Neural cell (in vitro differentiated cells): ENCODE data around the gene ZG16B. TPM values are rescaled to one million over a fixed set of nuclear protein-coding genes. Genes with fewer than 3 reads are reported as not detected.

Experiments used
- H2AFZ ChIP-seq: fragments of 200-600, 300-800 bp; sonication (generic), shearing (Covaris generic); 2 replicates; pipeline ENCODE4 v1.6.0; 2014; ENCODE audit warnings: low read depth, mild to moderate bottlenecking, antibody characterized with exemption, low read length, moderate library complexity
- H3F3A ChIP-seq: fragments of 200-600 bp; shearing (Covaris generic); 2 replicates; pipeline ENCODE4 v1.6.1; 2016; ENCODE audit warnings: mild to moderate bottlenecking, moderate library complexity, mixed read lengths, antibody characterized with exemption, low read length; ENCODE audit not compliant: insufficient read depth, poor library complexity, severe bottlenecking
- H3K27ac ChIP-seq: fragments of 200-600, 300-800 bp; sonication (generic), shearing (Covaris generic); 2 replicates; pipeline ENCODE4 v1.5.1; 2014; ENCODE audit warnings: mild to moderate bottlenecking, low read length, moderate library complexity
- H3K27me3 ChIP-seq: fragments of 300-800, 200-600 bp; sonication (generic), shearing (Covaris generic); 2 replicates; pipeline ENCODE4 v1.6.0; 2014; ENCODE audit warnings: mild to moderate bottlenecking, low read depth, low read length, moderate library complexity; ENCODE audit not compliant: insufficient read depth
- H3K36me3 ChIP-seq: fragments of 300-800, 200-600 bp; sonication (generic), shearing (Covaris generic); 2 replicates; pipeline ENCODE4 v1.5.1; 2014; ENCODE audit warnings: mild to moderate bottlenecking, antibody characterized with exemption, low read length, moderate library complexity; ENCODE audit not compliant: insufficient read depth
- H3K4me2 ChIP-seq: fragments of 300-800, 200-600 bp; sonication (generic), shearing (Covaris generic); 2 replicates; pipeline ENCODE4 v1.6.0; 2014; ENCODE audit warnings: mild to moderate bottlenecking, low read length
- H3K4me3 ChIP-seq: fragments of 300-800, 200-600 bp; sonication (generic), shearing (Covaris generic); 2 replicates; pipeline ENCODE4 v1.5.1; 2014; ENCODE audit warnings: mild to moderate bottlenecking, low read length, moderate library complexity
- H3K79me2 ChIP-seq: fragments of 200-600 bp; shearing (Covaris generic); replicated peaks from 2 replicates; pipeline ENCODE4 v1.6.0; 2014; ENCODE audit warnings: mild to moderate bottlenecking, low read length, moderate library complexity; ENCODE audit not compliant: insufficient read depth
- H3K9ac ChIP-seq: fragments of 300-800, 200-600 bp; sonication (generic), shearing (Covaris generic); 2 replicates; pipeline ENCODE4 v1.6.1; 2016; ENCODE audit warnings: mild to moderate bottlenecking, low read length, mixed read lengths
- H3K9me2 ChIP-seq: fragments of 200-600 bp; shearing (Covaris generic); 2 replicates; pipeline ENCODE4 v1.6.1; 2016; ENCODE audit warnings: mild to moderate bottlenecking, low read length, mixed read lengths; ENCODE audit not compliant: insufficient read depth
- H3K9me3 ChIP-seq: fragments of 200-600, 300-800 bp; sonication (generic), shearing (Covaris generic); 2 replicates; pipeline ENCODE4 v1.6.1; 2016; ENCODE audit warnings: mild to moderate bottlenecking, mixed run types, low read length, moderate library complexity, mixed read lengths
- H4K20me1 ChIP-seq: fragments of 200-600 bp; shearing (Covaris generic); 2 replicates; pipeline ENCODE4 v1.6.1; 2016; ENCODE audit warnings: mild to moderate bottlenecking, mixed run types; ENCODE audit not compliant: insufficient read depth
- EP300 ChIP-seq: fragments of 450-650 bp; conservative IDR thresholded peaks from 2 replicates; pipeline ENCODE4 v1.6.1; 2014; ENCODE audit warnings: antibody characterized with exemption, mild to moderate bottlenecking, moderate library complexity; ENCODE audit not compliant: poor library complexity, severe bottlenecking
- EZH2 ChIP-seq: fragments of 200-600, 300-800 bp; shearing (Covaris generic), sonication (generic); IDR thresholded peaks from 2 replicates; pipeline ENCODE4 v1.6.1; 2014; ENCODE audit warnings: antibody characterized with exemption, low read length, borderline replicate concordance, mild to moderate bottlenecking; ENCODE audit not compliant: insufficient read depth, poor library complexity, severe bottlenecking
- MXI1 ChIP-seq: fragments of 450-650 bp; conservative IDR thresholded peaks from 2 replicates; pipeline ENCODE4 v1.6.1; 2014; ENCODE audit warnings: antibody characterized with exemption, mild to moderate bottlenecking; ENCODE audit not compliant: poor library complexity, severe bottlenecking
- POLR2AphosphoS5 ChIP-seq: IDR thresholded peaks from 2 replicates; pipeline ENCODE4 v1.6.1; 2012
- RAD21 ChIP-seq: fragments of 450-650 bp; conservative IDR thresholded peaks from 2 replicates; pipeline ENCODE4 v1.6.1; 2014; ENCODE audit warnings: antibody characterized with exemption, mild to moderate bottlenecking, moderate library complexity
- SMC3 ChIP-seq: fragments of 450-650 bp; conservative IDR thresholded peaks from 2 replicates; pipeline ENCODE4 v1.6.1; 2014; ENCODE audit warnings: antibody characterized with exemption, mild to moderate bottlenecking, moderate library complexity; ENCODE audit not compliant: poor library complexity
- TAF1 ChIP-seq: IDR thresholded peaks from 2 replicates; pipeline ENCODE4 v1.6.1; 2012; ENCODE audit warnings: low read depth
- polyA plus RNA-seq: library from polyadenylated mRNA; depleted of rRNA; stranded (reverse); fragments of >200 nt; gene quantifications from 2 replicates; pipeline ENCODE4 v1.2.3, GENCODE V29; 2014
- TF ChIP-seq, protein P1 (sequence below): IDR thresholded peaks from 2 replicates; pipeline ENCODE4 v1.6.1; 2012; ENCODE audit warnings: borderline replicate concordance
- TF ChIP-seq, protein P2 (sequence below): fragments of 450-650 bp; IDR thresholded peaks from 2 replicates; pipeline ENCODE4 v1.5.1; 2014; ENCODE audit warnings: antibody characterized with exemption, mild to moderate bottlenecking, moderate library complexity; ENCODE audit not compliant: poor library complexity, severe bottlenecking

The ZG16B gene
- polyA plus RNA-seq, 1 donor from 2014 or later, result not detected

DNA sequence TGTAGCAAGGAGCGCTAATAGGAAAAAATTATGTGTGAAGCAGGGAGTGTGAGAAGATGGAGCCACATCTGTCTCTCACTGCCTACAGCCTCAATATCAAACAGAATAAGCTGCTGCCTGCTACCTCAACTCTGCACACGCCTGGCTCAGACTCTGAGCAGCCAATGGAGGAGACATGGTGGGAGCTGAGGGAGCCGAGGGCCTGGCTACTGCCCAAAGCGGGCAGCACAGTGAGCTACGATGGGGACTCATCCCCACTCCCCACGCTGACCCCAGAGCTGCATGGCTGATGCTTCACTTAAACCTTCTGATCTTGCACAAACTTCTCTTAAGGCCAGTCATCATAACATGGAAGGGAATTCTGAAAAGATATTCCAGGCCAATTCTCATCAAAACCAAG lies 41.8 kb downstream of the ZG16B start:
- Histone ChIP-seq H3K36me3 (no peaks in the 10 kb centered on the region), H2AFZ (no peak overlapping the region), H3K9me3 (no peaks in the 10 kb centered on the region), H3K4me2 (no peak overlapping the region), H3K27ac (no peak overlapping the region), H3F3A (no peaks in the 10 kb centered on the region), H4K20me1 (no peaks in the 10 kb centered on the region), H3K9ac (no peak overlapping the region), H3K9me2 (no peaks in the 10 kb centered on the region), H3K79me2 (no peaks in the 10 kb centered on the region), H3K4me3 (no peak overlapping the region), H3K27me3 (peaks cover 21% of the 10 kb centered on the region)
- no peak for TF ChIP-seq MXI1
- TF ChIP-seq EZH2, result no peak
- no peak for TF ChIP-seq TAF1
- no peak for TF ChIP-seq SMC3
- TF ChIP-seq EP300, result no peak
- TF ChIP-seq, protein P1, sequence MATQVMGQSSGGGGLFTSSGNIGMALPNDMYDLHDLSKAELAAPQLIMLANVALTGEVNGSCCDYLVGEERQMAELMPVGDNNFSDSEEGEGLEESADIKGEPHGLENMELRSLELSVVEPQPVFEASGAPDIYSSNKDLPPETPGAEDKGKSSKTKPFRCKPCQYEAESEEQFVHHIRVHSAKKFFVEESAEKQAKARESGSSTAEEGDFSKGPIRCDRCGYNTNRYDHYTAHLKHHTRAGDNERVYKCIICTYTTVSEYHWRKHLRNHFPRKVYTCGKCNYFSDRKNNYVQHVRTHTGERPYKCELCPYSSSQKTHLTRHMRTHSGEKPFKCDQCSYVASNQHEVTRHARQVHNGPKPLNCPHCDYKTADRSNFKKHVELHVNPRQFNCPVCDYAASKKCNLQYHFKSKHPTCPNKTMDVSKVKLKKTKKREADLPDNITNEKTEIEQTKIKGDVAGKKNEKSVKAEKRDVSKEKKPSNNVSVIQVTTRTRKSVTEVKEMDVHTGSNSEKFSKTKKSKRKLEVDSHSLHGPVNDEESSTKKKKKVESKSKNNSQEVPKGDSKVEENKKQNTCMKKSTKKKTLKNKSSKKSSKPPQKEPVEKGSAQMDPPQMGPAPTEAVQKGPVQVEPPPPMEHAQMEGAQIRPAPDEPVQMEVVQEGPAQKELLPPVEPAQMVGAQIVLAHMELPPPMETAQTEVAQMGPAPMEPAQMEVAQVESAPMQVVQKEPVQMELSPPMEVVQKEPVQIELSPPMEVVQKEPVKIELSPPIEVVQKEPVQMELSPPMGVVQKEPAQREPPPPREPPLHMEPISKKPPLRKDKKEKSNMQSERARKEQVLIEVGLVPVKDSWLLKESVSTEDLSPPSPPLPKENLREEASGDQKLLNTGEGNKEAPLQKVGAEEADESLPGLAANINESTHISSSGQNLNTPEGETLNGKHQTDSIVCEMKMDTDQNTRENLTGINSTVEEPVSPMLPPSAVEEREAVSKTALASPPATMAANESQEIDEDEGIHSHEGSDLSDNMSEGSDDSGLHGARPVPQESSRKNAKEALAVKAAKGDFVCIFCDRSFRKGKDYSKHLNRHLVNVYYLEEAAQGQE, result no peak
- TF ChIP-seq RAD21, result no peak
- TF ChIP-seq POLR2AphosphoS5, result no peak
- TF ChIP-seq, protein P2, sequence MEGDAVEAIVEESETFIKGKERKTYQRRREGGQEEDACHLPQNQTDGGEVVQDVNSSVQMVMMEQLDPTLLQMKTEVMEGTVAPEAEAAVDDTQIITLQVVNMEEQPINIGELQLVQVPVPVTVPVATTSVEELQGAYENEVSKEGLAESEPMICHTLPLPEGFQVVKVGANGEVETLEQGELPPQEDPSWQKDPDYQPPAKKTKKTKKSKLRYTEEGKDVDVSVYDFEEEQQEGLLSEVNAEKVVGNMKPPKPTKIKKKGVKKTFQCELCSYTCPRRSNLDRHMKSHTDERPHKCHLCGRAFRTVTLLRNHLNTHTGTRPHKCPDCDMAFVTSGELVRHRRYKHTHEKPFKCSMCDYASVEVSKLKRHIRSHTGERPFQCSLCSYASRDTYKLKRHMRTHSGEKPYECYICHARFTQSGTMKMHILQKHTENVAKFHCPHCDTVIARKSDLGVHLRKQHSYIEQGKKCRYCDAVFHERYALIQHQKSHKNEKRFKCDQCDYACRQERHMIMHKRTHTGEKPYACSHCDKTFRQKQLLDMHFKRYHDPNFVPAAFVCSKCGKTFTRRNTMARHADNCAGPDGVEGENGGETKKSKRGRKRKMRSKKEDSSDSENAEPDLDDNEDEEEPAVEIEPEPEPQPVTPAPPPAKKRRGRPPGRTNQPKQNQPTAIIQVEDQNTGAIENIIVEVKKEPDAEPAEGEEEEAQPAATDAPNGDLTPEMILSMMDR, result no peak

DNA sequence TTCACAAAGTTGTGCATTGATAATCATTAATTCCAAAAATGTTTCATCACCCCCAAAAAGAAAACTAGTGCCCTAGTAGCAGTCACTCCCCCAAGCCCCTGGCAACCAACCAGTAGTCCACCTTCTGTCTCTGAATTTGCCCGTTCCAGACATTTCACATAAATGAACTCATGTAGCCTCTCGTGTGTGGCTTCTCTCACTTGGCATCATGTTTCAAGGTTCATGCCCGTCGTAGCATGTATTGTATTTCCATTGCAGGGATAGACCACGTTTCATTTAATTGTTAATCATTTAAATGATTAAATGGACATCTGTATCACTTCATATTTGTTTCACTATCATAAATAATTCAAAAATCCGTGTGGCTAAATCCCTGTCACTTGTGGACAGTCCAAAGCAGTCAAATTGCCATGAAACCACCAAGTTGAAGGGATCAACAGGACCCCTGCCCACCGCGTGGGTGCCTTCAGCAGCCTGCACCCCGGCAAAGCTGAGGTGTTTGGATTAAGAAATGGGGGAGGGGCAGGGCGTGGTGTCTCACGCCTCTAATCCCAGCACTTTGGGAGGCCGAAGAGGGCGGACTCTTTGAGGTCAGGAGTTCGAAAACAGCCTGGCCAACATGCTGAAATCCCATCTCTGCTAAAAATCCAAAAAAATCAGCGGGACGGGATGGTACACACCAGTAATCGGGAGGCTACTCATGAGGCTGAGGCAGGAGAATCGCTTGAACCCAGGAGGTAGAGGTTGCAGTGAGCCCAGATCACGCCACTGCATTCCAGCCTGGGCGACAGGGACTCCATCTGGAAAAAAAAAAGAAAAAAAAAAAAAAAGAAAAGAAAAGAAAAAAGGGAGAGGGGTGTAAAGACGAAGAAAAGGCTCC lies 44.2 kb downstream of the ZG16B start:
- H3K9me3 ChIP-seq, result no peaks in the 10 kb centered on the region
- H3K9ac ChIP-seq, result no peak overlapping the region
- no peak overlapping the region for H3K4me3 ChIP-seq
- peaks cover 21% of the 10 kb centered on the region for H3K27me3 ChIP-seq
- no peak overlapping the region for H2AFZ ChIP-seq
- H4K20me1 ChIP-seq, result no peaks in the 10 kb centered on the region
- H3K79me2 ChIP-seq, result no peaks in the 10 kb centered on the region
- no peak overlapping the region for H3K4me2 ChIP-seq
- no peak overlapping the region for H3K27ac ChIP-seq
- no peaks in the 10 kb centered on the region for H3K9me2 ChIP-seq
- no peak for TF ChIP-seq RAD21
- TF ChIP-seq POLR2AphosphoS5, result no peak
- TF ChIP-seq, protein P2, result no peak
- TF ChIP-seq TAF1, result no peak
- no peak for TF ChIP-seq MXI1
- no peak for TF ChIP-seq EP300
- TF ChIP-seq, protein P1, result no peak
- TF ChIP-seq SMC3, result no peak
- no peak for TF ChIP-seq EZH2
- no peaks in the 10 kb centered on the region for H3K36me3 ChIP-seq
- H3F3A ChIP-seq, result no peaks in the 10 kb centered on the region
